HG03060 (cell line): ENCODE data around the gene PTH2R.

ENCODE experiments used
- ATAC-seq: cut with Tn5 transposase; IDR thresholded peaks from one replicate; pipeline ENCODE4 v1.9.1; 2021; ENCODE audit warnings: low read depth, moderate number of reproducible peaks; ENCODE audit not compliant: unreplicated experiment

Gene PTH2R

DNA sequence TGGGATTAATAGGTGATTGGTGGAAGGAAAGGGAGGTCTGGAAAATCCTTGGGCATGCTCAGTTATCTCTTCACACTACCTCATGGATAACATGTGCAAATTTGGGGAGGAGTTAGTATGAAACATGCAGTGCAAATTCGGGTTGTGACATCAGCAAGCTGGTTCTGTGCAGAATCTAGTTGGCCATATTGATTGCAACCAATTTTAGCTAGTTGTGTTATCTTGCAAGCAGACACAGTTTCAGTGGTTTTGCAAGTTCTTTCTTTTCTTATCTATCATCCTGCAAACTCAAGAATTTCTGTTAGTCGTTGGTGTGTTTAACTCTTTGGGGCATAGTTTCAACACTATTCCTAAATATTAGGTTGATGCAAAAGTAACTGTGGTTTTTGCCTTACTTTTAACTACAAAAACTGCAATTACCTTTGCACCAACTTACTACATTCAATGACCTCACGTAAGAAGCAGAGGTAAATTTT lies 135.4 kb downstream of the PTH2R start:
- ATAC-seq: no peak

DNA sequence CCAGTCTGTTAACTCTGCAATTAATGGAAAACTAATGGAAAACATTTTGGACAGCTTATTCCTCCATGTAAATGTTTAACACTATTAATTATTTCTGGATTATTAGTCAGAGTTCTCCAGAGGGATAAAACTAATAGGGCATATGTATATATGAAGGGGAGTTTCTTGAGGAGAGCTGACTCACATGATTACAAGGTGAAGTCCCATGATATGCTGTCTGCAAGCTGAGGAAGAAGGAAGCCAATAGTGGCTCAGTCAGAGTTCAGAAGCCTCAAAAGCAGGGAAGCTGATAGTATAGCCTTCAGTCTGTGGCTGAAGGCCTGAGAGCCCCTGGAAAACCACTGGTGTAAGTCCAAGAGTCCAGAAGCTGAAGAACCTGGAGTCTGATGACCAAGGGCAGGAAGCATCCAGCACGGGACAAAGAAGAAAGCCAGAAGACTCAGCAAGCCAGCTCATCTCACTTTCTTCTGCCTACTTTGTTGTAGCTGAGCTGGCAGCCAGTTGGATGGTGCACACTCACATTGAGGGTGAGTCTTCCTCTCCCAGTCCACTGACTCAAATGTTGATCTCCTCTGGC lies 136.0 kb downstream of the PTH2R start:
- no peak for ATAC-seq
